HEK293T (cell line): Measurements from ENCODE around the gene LDLR.

Experiments
- CTCF ChIA-PET: fragments of 350-600 bp; formaldehyde crosslinking; extraction: SDS; loops from one replicate; lab custom pipeline; 2021; ENCODE audit warnings: antibody characterized with exemption, inconsistent platforms; lab: Yijun Ruan, JAX
- POLR2A ChIA-PET: fragments of 350-600 bp; formaldehyde crosslinking; extraction: SDS; loops from one replicate; lab custom pipeline; 2020; ENCODE audit warnings: antibody characterized with exemption, inconsistent platforms; lab: Yijun Ruan, JAX
- DNase-seq: peaks from one replicate; pipeline ENCODE4 v3.0.0; 2012; ENCODE audit warnings: mixed read lengths; ENCODE audit errors: extremely low spot score
- ARNT ChIP-seq: fragments of 450-650 bp; IDR thresholded peaks from 2 replicates; pipeline ENCODE4 v1.6.1; 2017; ENCODE audit warnings: mild to moderate bottlenecking
- BHLHE40 ChIP-seq: fragments of 450-650 bp; IDR thresholded peaks from 2 replicates; pipeline ENCODE4 v1.6.1; 2016; ENCODE audit warnings: mild to moderate bottlenecking, moderate library complexity, borderline replicate concordance
- CTBP1 ChIP-seq: fragments of 450-650 bp; IDR thresholded peaks from 2 replicates; pipeline ENCODE4 v1.6.1; 2016; ENCODE audit warnings: borderline replicate concordance
- ELF4 ChIP-seq: fragments of 450-650 bp; IDR thresholded peaks from 2 replicates; pipeline ENCODE4 v1.6.1; 2017; ENCODE audit warnings: antibody characterized with exemption
- FOXA1 ChIP-seq: fragments of 450-650 bp; IDR thresholded peaks from 2 replicates; pipeline ENCODE4 v1.6.1; 2016; ENCODE audit warnings: mild to moderate bottlenecking
- FOXK2 ChIP-seq: fragments of 450-650 bp; IDR thresholded peaks from 2 replicates; pipeline ENCODE4 v1.6.1; 2016; ENCODE audit warnings: mild to moderate bottlenecking
- FOXM1 ChIP-seq: fragments of 450-650 bp; IDR thresholded peaks from 2 replicates; pipeline ENCODE4 v1.6.1; 2017; ENCODE audit warnings: mild to moderate bottlenecking, borderline replicate concordance
- HDGF ChIP-seq: fragments of 450-650 bp; IDR thresholded peaks from 2 replicates; pipeline ENCODE4 v1.6.1; 2017; ENCODE audit warnings: antibody characterized with exemption, borderline replicate concordance
- L3MBTL2 ChIP-seq: fragments of 450-650 bp; conservative IDR thresholded peaks from 2 replicates; pipeline ENCODE4 v1.6.1; 2016; ENCODE audit warnings: mild to moderate bottlenecking
- LEF1 ChIP-seq: fragments of 450-650 bp; IDR thresholded peaks from 2 replicates; pipeline ENCODE4 v1.6.1; 2017; ENCODE audit warnings: mild to moderate bottlenecking, borderline replicate concordance
- NFRKB ChIP-seq: fragments of 450-650 bp; IDR thresholded peaks from 2 replicates; pipeline ENCODE4 v1.6.1; 2016; ENCODE audit warnings: mild to moderate bottlenecking, moderate library complexity
- SP1 ChIP-seq: fragments of 450-650 bp; IDR thresholded peaks from 2 replicates; pipeline ENCODE4 v1.6.1; 2017
- SUZ12 ChIP-seq: fragments of 450-650 bp; IDR thresholded peaks from 2 replicates; pipeline ENCODE4 v1.6.1; 2016; ENCODE audit warnings: mild to moderate bottlenecking
- TARDBP ChIP-seq: fragments of 450-650 bp; IDR thresholded peaks from 2 replicates; pipeline ENCODE4 v1.6.1; 2016
- ZNF384 ChIP-seq: fragments of 450-650 bp; IDR thresholded peaks from 2 replicates; pipeline ENCODE4 v1.6.1; 2016
- TF ChIP-seq, protein P1 (sequence below): fragments of 450-650 bp; IDR thresholded peaks from 2 replicates; pipeline ENCODE4 v1.6.1; 2016

The LDLR gene

DNA sequence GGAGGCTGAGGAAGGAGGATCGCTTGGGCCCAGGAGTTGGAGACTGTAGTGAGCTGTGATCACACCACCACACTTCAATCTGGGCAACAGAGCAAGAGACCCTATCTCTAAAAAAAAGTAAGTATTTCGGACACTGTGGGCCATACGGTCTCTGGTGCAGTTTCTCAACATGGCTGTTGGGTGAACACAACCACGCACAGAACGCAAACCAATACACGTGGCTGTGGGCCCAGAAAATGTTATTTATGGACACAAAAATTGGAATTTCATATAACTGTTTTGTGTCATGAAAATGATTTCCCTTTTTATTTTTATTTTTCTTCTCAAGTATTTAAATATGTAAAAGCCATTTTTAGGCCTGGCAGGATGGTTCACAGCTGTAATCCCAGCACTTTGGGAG is 19.5 kb downstream of the LDLR start:
- ChIA-PET POLR2A (no interaction called here), CTCF (no interaction called here)
- DNase-seq, result no peak
- no peak for TF ChIP-seq SUZ12
- TF ChIP-seq, protein P1, sequence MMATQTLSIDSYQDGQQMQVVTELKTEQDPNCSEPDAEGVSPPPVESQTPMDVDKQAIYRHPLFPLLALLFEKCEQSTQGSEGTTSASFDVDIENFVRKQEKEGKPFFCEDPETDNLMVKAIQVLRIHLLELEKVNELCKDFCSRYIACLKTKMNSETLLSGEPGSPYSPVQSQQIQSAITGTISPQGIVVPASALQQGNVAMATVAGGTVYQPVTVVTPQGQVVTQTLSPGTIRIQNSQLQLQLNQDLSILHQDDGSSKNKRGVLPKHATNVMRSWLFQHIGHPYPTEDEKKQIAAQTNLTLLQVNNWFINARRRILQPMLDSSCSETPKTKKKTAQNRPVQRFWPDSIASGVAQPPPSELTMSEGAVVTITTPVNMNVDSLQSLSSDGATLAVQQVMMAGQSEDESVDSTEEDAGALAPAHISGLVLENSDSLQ, result no peak
- no peak for TF ChIP-seq FOXK2
- no peak for TF ChIP-seq HDGF
- no peak for TF ChIP-seq TARDBP
- no peak for TF ChIP-seq LEF1
- TF ChIP-seq NFRKB, result no peak
- TF ChIP-seq SP1, result no peak
- no peak for TF ChIP-seq CTBP1
- TF ChIP-seq ARNT, result no peak
- no peak for TF ChIP-seq ELF4
- no peak for TF ChIP-seq FOXA1
- TF ChIP-seq L3MBTL2, result no peak
- TF ChIP-seq FOXM1, result no peak
- TF ChIP-seq BHLHE40, result no peak

DNA sequence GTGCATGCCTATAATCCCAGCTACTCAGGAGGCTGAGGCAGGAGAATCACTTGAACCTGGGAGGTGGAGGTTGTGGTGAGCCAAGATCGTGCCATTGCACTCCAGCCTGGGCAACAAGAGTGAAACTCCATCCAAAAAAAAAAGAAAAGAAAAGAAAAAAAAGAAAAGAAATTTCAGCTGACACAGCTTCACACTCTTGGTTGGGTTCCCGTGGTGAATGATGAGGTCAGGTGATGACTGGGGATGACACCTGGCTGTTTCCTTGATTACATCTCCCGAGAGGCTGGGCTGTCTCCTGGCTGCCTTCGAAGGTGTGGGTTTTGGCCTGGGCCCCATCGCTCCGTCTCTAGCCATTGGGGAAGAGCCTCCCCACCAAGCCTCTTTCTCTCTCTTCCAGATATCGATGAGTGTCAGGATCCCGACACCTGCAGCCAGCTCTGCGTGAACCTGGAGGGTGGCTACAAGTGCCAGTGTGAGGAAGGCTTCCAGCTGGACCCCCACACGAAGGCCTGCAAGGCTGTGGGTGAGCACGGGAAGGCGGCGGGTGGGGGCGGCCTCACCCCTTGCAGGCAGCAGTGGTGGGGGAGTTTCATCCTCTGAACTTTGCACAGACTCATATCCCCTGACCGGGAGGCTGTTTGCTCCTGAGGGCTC is 22.0 kb downstream of the LDLR start:
- ChIA-PET POLR2A (no interaction called here), CTCF (interaction anchor here (0.7 kb wide), 1 partner anchor 75 kb away, joined by 3 read pairs; no protein-coding TSS in a partner anchor)
- no peak for DNase-seq
- no peak for TF ChIP-seq HDGF

DNA sequence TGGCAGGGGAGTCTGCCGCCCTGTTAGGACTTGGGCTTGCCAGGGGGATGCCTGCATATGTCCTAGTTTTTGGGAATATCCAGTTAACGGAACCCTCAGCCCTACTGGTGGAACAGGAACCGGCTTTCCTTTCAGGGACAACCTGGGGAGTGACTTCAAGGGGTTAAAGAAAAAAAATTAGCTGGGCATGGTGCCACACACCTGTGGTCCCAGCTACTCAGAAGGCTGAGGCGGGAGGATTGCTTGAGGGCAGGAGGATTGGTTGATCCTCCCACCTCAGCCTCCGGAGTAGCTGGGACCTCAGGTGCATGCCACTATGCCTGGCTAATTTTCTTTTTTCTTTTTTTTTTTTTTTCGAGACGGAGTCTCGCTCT is 22.5 kb downstream of the LDLR start:
- ChIA-PET POLR2A (no interaction called here), CTCF (no interaction called here)
- TF ChIP-seq, protein P1, result no peak
- no peak for TF ChIP-seq FOXM1
- no peak for DNase-seq

DNA sequence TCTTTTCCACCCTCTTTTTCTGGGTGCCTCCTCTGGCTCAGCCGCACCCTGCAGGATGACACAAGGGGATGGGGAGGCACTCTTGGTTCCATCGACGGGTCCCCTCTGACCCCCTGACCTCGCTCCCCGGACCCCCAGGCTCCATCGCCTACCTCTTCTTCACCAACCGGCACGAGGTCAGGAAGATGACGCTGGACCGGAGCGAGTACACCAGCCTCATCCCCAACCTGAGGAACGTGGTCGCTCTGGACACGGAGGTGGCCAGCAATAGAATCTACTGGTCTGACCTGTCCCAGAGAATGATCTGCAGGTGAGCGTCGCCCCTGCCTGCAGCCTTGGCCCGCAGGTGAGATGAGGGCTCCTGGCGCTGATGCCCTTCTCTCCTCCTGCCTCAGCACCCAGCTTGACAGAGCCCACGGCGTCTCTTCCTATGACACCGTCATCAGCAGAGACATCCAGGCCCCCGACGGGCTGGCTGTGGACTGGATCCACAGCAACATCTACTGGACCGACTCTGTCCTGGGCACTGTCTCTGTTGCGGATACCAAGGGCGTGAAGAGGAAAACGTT is 24.0 kb downstream of the LDLR start:
- ChIA-PET POLR2A (no interaction called here), CTCF (no interaction called here)
- DNase-seq, result no peak
- TF ChIP-seq TARDBP (no peak), ELF4 (no peak), LEF1 (no peak), BHLHE40 (no peak), FOXM1 (no peak), CTBP1 (no peak)
- TF ChIP-seq, protein P1, result no peak

DNA sequence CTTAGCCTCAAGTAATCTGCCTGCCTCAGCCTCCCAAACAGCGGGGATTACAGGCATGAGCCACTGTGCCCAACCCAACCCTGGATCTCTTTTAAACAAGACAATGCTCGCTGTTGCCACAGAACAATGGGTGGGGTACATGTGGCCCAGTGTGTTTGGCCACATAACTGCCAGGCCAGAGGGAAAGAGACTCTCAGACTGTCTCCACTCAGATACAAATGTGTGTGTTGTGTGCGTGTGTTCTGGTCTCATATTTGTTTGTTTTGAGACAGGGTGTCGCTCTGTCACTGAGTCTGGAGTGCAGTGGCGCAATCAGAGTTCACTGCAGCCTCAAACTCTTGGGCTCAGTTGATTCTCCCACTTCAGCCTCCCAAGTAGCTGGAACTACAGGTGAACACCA is 25.8 kb downstream of the LDLR start:
- CTCF ChIA-PET, result no interaction called here
- TF ChIP-seq NFRKB (no peak), BHLHE40 (no peak), LEF1 (no peak), FOXM1 (no peak), ELF4 (no peak), CTBP1 (no peak), FOXA1 (no peak), SP1 (no peak), HDGF (no peak), ZNF384 (no peak), L3MBTL2 (no peak), FOXK2 (no peak), TARDBP (no peak), ARNT (no peak), SUZ12 (no peak)
- TF ChIP-seq, protein P1, result no peak
- DNase-seq, result no peak
- POLR2A ChIA-PET, result no interaction called here

DNA sequence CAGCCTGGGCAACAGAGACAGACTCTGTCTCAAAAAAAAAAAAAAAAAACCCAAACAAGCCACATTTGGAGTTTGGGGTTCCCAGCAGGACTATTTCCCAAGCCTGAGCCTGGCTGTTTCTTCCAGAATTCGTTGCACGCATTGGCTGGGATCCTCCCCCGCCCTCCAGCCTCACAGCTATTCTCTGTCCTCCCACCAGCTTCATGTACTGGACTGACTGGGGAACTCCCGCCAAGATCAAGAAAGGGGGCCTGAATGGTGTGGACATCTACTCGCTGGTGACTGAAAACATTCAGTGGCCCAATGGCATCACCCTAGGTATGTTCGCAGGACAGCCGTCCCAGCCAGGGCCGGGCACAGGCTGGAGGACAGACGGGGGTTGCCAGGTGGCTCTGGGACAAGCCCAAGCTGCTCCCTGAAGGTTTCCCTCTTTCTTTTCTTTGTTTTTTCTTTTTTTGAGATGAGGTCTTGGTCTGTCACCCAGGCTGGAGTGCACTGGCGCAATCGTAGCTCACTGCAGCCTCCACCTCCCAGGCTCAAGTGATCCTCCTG is 26.7 kb downstream of the LDLR start:
- ChIA-PET CTCF (no interaction called here), POLR2A (no interaction called here)

More for the DNA sequence above, 26.7 kb downstream of the LDLR start:
- no peak for DNase-seq
- TF ChIP-seq SUZ12, result no peak
- no peak for TF ChIP-seq FOXA1
- no peak for TF ChIP-seq FOXK2
- TF ChIP-seq, protein P1, result no peak
- no peak for TF ChIP-seq HDGF
- no peak for TF ChIP-seq SP1
